ENCODE results near the gene SMC1B.
A peak's percentile ranks its signal among the peaks of the same experiment; 100 is the strongest.
"Not testable (repeated sequence)": the region's sequence is repeated elsewhere in the genome, so short reads cannot be mapped to it uniquely, and the experiment has no call there.

Gene SMC1B

GRCh38 chr22:45376009-45376408 is 37.4 kb downstream of the SMC1B start:
- no peak overlapping the region for H2AFZ ChIP-seq (ENCODE audit: insufficient read depth, low read length, poor library complexity)
- no peak overlapping the region for H2BK120ac ChIP-seq (ENCODE audit: insufficient read depth, low read length, poor library complexity)
- H3K4ac ChIP-seq (ENCODE audit: low read depth, low read length) = no peak overlapping the region
- H3K9ac ChIP-seq (ENCODE audit: low read length) = no peak overlapping the region
- no peaks in the 10 kb centered on the region for H3K36me3 ChIP-seq (ENCODE audit: control insufficient read depth in 1 of 2, insufficient read depth in 2 of 2, low read length in 2 of 2)
- H3K4me3 ChIP-seq (ENCODE audit: low read depth, low read length) = no peak overlapping the region
- no peak overlapping the region for H3K27ac ChIP-seq (ENCODE audit: low read depth, low read length)
- H3K4me2 ChIP-seq (ENCODE audit: low read length) = no peak overlapping the region
- H3K9me3 ChIP-seq (ENCODE audit: insufficient read depth, low read depth, low read length) = no peaks in the 10 kb centered on the region
- H3K27me3 ChIP-seq (ENCODE audit: insufficient read depth, low read length) = no peaks in the 10 kb centered on the region
- no CpG with 5 or more reads among the region's 3 CpGs for WGBS (ENCODE audit: extremely low coverage, insufficient coverage, insufficient read length)
- no peak overlapping the region for H4K91ac ChIP-seq (ENCODE audit: low read depth, low read length)
- H3K23ac ChIP-seq (ENCODE audit: low read length) = no peak overlapping the region
- no peak overlapping the region for H4K12ac ChIP-seq (ENCODE audit: low read depth, low read length)
- no peak overlapping the region for H3K14ac ChIP-seq (ENCODE audit: low read length)
- H3K79me2 ChIP-seq (ENCODE audit: control insufficient read depth, insufficient read depth, low read length, poor library complexity) = no peaks in the 10 kb centered on the region
- no peak overlapping the region for H2BK12ac ChIP-seq (ENCODE audit: low read length)
- H4K8ac ChIP-seq (ENCODE audit: low read depth, low read length) = no peak overlapping the region
- no peak overlapping the region for H3K18ac ChIP-seq (ENCODE audit: low read length)
- no peaks in the 10 kb centered on the region for H3K79me1 ChIP-seq (ENCODE audit: low read length)
- no peak overlapping the region for H2BK5ac ChIP-seq (ENCODE audit: low read depth, low read length, poor library complexity)
- no peak overlapping the region for H2AK5ac ChIP-seq (ENCODE audit: low read length)
- DNase-seq = no peak
- no peaks in the 10 kb centered on the region for H3K4me1 ChIP-seq (ENCODE audit: control insufficient read depth in 1 of 2, insufficient read depth in 2 of 2, low read length in 2 of 2)

- not testable (repeated sequence) for H3K18ac ChIP-seq (ENCODE audit: low read length); H3K9me3 ChIP-seq (ENCODE audit: insufficient read depth, low read depth, low read length); H2AFZ ChIP-seq (ENCODE audit: insufficient read depth, low read length, poor library complexity); H3K27ac ChIP-seq (ENCODE audit: low read depth, low read length); H2BK12ac ChIP-seq (ENCODE audit: low read length); H3K4me3 ChIP-seq (ENCODE audit: low read depth, low read length); H3K36me3 ChIP-seq (ENCODE audit: control insufficient read depth in 1 of 2, insufficient read depth in 2 of 2, low read length in 2 of 2); H3K79me1 ChIP-seq (ENCODE audit: low read length); H3K23ac ChIP-seq (ENCODE audit: low read length); H4K8ac ChIP-seq (ENCODE audit: low read depth, low read length); DNase-seq; H2BK5ac ChIP-seq (ENCODE audit: low read depth, low read length, poor library complexity); H3K4me1 ChIP-seq (ENCODE audit: control insufficient read depth in 1 of 2, insufficient read depth in 2 of 2, low read length in 2 of 2); H3K4ac ChIP-seq (ENCODE audit: low read depth, low read length); H2BK120ac ChIP-seq (ENCODE audit: insufficient read depth, low read length, poor library complexity); H3K14ac ChIP-seq (ENCODE audit: low read length); H3K4me2 ChIP-seq (ENCODE audit: low read length); H3K79me2 ChIP-seq (ENCODE audit: control insufficient read depth, insufficient read depth, low read length, poor library complexity); H4K12ac ChIP-seq (ENCODE audit: low read depth, low read length); H4K91ac ChIP-seq (ENCODE audit: low read depth, low read length); H2AK5ac ChIP-seq (ENCODE audit: low read length); H3K27me3 ChIP-seq (ENCODE audit: insufficient read depth, low read length); H3K9ac ChIP-seq (ENCODE audit: low read length)
- WGBS (ENCODE audit: extremely low coverage, insufficient coverage, insufficient read length) = no CpG with 5 or more reads among the region's 3 CpGs
Observed at GRCh38 chr22:45373592-45373991, 39.8 kb downstream of the SMC1B start.

- Histone ChIP-seq H3K4me1 (ENCODE audit: control insufficient read depth in 1 of 2, insufficient read depth in 2 of 2, low read length in 2 of 2) (no peaks in the 10 kb centered on the region), H3K18ac (ENCODE audit: low read length) (no peak overlapping the region), H3K9ac (ENCODE audit: low read length) (no peak overlapping the region), H4K8ac (ENCODE audit: low read depth, low read length) (no peak overlapping the region), H3K4me3 (ENCODE audit: low read depth, low read length) (no peak overlapping the region), H3K4me2 (ENCODE audit: low read length) (no peak overlapping the region), H3K27me3 (ENCODE audit: insufficient read depth, low read length) (no peaks in the 10 kb centered on the region), H4K91ac (ENCODE audit: low read depth, low read length) (no peak overlapping the region), H2BK5ac (ENCODE audit: low read depth, low read length, poor library complexity) (no peak overlapping the region), H3K79me2 (ENCODE audit: control insufficient read depth, insufficient read depth, low read length, poor library complexity) (no peaks in the 10 kb centered on the region), H2AFZ (ENCODE audit: insufficient read depth, low read length, poor library complexity) (no peak overlapping the region), H3K14ac (ENCODE audit: low read length) (no peak overlapping the region), H2BK12ac (ENCODE audit: low read length) (no peak overlapping the region), H3K36me3 (ENCODE audit: control insufficient read depth in 1 of 2, insufficient read depth in 2 of 2, low read length in 2 of 2) (no peaks in the 10 kb centered on the region), H3K79me1 (ENCODE audit: low read length) (no peaks in the 10 kb centered on the region), H4K12ac (ENCODE audit: low read depth, low read length) (no peak overlapping the region), H3K27ac (ENCODE audit: low read depth, low read length) (no peak overlapping the region), H3K9me3 (ENCODE audit: insufficient read depth, low read depth, low read length) (peaks cover 3% of the 10 kb centered on the region), H3K23ac (ENCODE audit: low read length) (no peak overlapping the region), H2AK5ac (ENCODE audit: low read length) (no peak overlapping the region), H3K4ac (ENCODE audit: low read depth, low read length) (no peak overlapping the region), H2BK120ac (ENCODE audit: insufficient read depth, low read length, poor library complexity) (no peak overlapping the region)
- WGBS (ENCODE audit: extremely low coverage, insufficient coverage, insufficient read length) = no CpG with 5 or more reads among the region's 3 CpGs
- DNase-seq = peak in 1 of 2 donors; percentile 35
Observed at GRCh38 chr22:45366713-45367112, 46.7 kb downstream of the SMC1B start.

- H4K12ac ChIP-seq (ENCODE audit: low read depth, low read length) = no peak overlapping the region
- no peak overlapping the region for H3K14ac ChIP-seq (ENCODE audit: low read length)
- H3K9ac ChIP-seq (ENCODE audit: low read length) = no peak overlapping the region
- H4K91ac ChIP-seq (ENCODE audit: low read depth, low read length) = no peak overlapping the region
- no peaks in the 10 kb centered on the region for H3K79me2 ChIP-seq (ENCODE audit: control insufficient read depth, insufficient read depth, low read length, poor library complexity)
- H3K27ac ChIP-seq (ENCODE audit: low read depth, low read length) = no peak overlapping the region
- no CpG with 5 or more reads among the region's 4 CpGs for WGBS (ENCODE audit: extremely low coverage, insufficient coverage, insufficient read length)
- no peak overlapping the region for H2AK5ac ChIP-seq (ENCODE audit: low read length)
- H3K4ac ChIP-seq (ENCODE audit: low read depth, low read length) = no peak overlapping the region
- no peaks in the 10 kb centered on the region for H3K79me1 ChIP-seq (ENCODE audit: low read length)
- no peak for DNase-seq
- no peaks in the 10 kb centered on the region for H3K9me3 ChIP-seq (ENCODE audit: insufficient read depth, low read depth, low read length)
- no peak overlapping the region for H2BK5ac ChIP-seq (ENCODE audit: low read depth, low read length, poor library complexity)
- H2BK120ac ChIP-seq (ENCODE audit: insufficient read depth, low read length, poor library complexity) = no peak overlapping the region
- no peak overlapping the region for H3K23ac ChIP-seq (ENCODE audit: low read length)
- no peak overlapping the region for H3K4me2 ChIP-seq (ENCODE audit: low read length)
- H3K36me3 ChIP-seq (ENCODE audit: control insufficient read depth in 1 of 2, insufficient read depth in 2 of 2, low read length in 2 of 2) = no peaks in the 10 kb centered on the region
- no peak overlapping the region for H4K8ac ChIP-seq (ENCODE audit: low read depth, low read length)
- H3K18ac ChIP-seq (ENCODE audit: low read length) = no peak overlapping the region
- no peak overlapping the region for H3K4me3 ChIP-seq (ENCODE audit: low read depth, low read length)
- H2BK12ac ChIP-seq (ENCODE audit: low read length) = no peak overlapping the region
- H3K4me1 ChIP-seq (ENCODE audit: control insufficient read depth in 1 of 2, insufficient read depth in 2 of 2, low read length in 2 of 2) = no peaks in the 10 kb centered on the region
- no peaks in the 10 kb centered on the region for H3K27me3 ChIP-seq (ENCODE audit: insufficient read depth, low read length)
- H2AFZ ChIP-seq (ENCODE audit: insufficient read depth, low read length, poor library complexity) = no peak overlapping the region
Observed at GRCh38 chr22:45359627-45360026, 53.8 kb downstream of the SMC1B start.

Data from trophoblast cell (in vitro differentiated cells and primary cell).